Activated CD8-positive, alpha-beta memory T cell treated with anti-CD3 and anti-CD28 coated beads, Interleukin-2, amount 50 U/mL, for 1 hour (primary cell): Measurements from ENCODE around the gene NME3.

Experiments used
- DNase-seq: peaks from one replicate; pipeline ENCODE4 v3.0.0-alpha.2; 2020; ENCODE audit errors: extremely low read depth

Gene NME3

DNA sequence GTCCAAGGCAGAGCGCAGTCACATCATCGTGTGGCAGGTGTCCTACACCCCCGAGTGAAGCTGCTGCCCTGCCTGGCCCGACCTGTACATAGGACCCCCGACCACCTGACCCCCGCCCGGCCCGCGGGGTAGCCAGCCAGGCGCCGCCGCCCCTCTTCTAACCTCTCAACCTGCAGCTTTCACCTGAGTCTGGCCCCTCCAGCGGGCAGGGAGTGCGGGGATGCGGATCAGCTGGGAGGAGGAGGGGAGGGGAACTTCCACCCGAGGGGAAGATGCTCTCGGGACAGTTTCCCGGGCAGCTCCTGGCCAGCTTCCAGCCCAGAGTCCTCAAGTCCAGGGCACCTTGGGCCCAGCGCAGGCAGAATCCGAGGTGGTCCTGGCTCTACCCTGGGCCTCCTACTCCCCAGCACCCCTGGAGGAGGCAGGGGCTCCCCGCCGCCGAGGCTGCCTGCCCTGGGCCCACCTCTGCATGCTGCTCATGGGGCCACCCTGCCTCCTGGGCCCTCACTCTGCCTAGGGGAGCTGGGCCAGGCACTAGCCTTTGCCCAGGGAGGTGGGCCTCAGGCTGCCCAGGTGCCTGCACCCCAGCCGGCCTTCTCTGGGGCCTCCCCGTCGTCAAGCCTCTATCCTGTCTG lies 2.5 kb downstream of the NME3 start:
- no peak for DNase-seq

DNA sequence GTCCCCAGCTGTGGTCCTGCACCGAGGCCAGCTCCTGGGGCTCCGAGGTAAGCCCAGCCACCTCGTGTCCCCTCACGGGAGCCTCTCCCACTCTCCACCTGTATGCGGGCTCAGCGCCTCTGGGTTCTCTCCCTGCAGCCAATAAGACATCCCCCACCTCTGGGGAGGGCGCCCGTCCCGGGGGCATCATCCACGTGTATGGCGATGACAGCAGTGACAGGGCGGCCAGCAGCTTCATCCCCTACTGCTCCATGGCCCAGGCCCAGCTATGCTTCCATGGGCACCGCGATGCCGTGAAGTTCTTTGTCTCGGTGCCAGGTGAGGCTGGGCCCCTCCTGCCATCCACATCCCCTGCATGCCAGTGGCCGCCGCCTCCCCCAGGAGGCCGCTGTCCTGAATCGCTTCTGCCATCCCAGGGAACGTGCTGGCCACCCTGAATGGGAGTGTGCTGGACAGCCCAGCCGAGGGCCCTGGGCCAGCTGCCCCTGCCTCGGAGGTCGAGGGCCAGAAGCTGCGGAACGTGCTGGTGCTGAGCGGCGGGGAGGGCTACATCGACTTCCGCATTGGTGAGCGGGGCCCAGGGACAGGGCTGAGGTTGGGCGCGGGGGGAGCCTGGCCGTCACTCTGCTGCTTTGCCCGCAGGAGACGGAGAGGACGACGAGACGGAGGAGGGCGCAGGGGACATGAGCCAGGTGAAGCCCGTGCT lies 3.1 kb downstream of the NME3 start:
- DNase-seq: no peak

DNA sequence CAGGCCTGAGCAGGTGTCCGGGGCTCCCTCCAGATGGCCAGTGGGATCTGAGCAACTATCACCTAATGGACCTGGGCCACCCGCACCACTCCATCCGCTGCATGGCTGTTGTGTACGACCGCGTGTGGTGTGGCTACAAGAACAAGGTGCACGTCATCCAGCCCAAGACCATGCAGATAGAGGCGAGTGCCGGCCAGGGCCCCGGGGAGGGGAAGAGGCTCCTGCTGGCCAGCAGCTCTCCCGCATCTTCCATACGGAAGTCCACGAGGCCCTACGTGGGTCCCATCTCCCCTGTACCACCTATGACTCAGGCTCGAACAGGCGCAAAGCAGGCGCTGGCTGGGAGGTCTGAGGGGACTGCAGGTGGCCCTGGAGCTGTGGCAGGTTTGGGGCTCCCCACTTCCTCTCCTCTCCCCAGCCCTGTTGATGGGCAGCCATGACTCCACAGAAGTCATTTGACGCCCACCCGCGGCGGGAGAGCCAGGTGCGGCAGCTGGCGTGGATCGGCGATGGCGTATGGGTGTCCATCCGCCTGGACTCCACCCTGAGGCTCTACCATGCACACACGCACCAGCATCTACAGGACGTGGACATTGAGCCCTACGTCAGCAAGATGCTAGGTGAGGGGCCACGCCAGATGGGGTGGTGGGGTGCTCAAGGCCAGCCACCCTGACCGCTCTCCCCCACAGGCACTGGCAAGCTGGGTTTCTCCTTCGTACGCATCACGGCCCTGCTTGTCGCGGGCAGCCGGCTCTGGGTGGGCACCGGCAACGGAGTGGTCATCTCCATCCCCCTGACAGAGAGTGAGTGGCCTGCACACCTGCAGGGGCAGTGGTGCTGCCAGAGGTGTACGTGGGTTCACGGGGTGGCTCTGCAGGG lies 4.0 kb downstream of the NME3 start:
- DNase-seq: no peak

DNA sequence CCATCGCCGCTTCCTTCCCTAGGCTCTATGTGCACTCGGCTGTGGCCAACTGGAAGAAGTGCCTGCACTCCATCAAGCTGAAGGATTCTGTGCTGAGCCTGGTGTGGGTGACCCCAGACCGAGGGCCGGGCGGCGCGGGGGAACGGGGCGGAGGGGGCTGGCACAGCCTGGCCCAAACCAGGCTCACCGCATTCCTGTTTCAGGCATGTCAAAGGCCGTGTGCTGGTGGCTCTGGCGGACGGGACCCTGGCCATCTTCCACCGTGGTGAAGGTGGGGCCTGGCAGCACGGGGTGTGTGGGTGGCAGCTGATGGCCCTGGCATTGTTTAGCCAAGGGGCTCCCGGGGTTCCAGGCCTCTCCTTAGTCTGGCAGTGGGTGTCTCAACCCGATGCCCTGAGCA lies 4.6 kb downstream of the NME3 start:
- no peak for DNase-seq

DNA sequence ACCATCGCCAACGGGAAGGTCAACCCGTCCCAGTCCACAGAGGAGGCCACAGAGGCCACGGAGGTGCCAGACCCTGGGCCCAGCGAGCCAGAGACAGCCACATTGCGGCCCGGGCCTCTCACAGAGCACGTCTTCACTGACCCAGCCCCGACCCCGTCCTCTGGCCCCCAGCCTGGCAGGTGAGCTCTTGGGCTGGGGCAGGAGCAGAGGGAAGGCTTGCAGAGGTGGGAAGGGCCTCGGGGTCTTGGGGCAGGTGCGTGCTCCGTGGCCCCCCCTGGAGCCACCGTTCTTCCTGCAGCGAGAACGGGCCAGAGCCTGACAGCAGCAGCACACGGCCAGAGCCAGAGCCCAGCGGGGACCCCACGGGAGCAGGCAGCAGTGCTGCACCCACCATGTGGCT lies 5.1 kb downstream of the NME3 start:
- DNase-seq: no peak

DNA sequence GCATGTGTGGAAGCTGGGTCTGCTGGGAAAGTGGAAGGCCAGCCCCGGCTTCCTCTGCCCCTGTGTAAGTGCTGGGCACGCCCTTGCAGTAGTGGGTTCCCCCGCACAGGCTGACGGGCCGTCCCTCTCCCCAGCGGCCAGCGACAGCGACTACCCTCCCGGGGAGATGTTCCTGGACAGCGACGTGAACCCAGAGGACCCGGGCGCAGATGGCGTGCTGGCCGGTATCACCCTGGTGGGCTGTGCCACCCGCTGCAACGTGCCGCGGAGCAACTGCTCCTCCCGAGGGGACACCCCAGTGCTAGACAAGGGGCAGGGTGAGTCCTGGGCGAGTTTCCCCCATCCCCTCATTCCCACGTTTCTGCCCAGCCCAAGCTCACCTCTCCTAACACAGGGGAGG lies 5.5 kb downstream of the NME3 start:
- no peak for DNase-seq

DNA sequence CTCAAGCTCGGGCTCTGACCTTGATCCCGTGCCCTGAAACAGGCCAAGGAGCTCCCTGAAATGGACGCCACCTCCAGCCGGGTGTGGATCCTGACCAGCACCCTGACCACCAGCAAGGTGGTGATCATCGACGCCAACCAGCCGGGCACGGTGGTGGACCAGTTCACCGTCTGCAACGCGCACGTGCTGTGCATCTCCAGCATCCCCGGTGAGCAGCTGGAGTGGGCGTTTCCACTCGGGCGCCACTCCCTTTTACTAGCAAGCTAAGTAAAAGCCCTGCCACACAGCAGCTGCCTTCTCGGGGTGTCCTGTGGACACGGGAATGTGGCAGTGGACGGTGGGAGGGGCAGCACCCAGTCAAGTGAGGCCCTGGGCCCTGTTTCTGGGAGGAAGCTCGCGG lies 6.4 kb downstream of the NME3 start:
- no peak for DNase-seq

DNA sequence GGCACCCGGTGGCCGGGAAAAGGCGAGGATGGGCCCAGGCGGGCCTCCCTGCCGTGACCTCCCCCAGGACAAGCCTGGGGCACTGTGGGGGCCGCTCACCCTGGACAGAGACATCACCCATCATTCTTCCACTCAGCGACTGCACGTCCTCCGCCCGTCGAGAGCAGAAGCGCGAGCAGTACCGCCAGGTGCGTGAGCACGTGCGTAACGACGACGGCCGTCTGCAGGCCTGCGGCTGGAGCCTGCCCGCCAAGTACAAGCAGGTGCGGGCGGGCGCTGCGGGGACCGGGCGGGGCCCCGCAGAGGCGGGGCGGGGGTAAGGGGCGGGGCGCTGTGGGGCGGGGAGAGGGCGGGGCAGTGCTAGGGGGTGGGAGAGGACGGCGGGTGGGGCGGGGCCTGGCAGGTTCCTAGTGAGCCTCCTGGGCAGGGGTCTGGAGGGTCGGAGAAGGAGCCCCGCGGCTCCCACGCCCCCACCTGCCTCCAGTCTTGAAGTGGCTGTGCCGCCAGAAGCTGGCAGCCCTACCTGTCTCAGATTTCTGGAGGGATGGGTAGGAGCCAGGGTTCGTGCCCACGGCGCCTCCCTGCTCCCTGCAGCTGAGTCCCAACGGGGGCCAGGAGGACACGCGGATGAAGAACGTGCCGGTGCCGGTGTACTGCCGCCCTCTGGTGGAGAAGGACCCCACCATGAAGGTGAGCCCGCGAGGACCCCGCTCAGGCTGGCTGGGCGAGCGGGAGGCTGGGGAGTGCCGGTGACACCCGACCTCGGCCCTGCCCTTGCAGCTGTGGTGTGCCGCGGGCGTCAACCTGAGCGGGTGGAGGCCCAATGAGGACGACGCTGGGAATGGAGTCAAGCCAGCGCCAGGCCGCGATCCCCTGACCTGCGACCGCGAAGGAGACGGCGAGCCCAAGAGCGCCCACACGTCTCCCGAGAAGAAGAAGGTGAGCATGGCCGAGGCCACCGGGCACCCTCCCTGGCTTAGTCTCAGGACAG lies 7.5 kb downstream of the NME3 start:
- no peak for DNase-seq

DNA sequence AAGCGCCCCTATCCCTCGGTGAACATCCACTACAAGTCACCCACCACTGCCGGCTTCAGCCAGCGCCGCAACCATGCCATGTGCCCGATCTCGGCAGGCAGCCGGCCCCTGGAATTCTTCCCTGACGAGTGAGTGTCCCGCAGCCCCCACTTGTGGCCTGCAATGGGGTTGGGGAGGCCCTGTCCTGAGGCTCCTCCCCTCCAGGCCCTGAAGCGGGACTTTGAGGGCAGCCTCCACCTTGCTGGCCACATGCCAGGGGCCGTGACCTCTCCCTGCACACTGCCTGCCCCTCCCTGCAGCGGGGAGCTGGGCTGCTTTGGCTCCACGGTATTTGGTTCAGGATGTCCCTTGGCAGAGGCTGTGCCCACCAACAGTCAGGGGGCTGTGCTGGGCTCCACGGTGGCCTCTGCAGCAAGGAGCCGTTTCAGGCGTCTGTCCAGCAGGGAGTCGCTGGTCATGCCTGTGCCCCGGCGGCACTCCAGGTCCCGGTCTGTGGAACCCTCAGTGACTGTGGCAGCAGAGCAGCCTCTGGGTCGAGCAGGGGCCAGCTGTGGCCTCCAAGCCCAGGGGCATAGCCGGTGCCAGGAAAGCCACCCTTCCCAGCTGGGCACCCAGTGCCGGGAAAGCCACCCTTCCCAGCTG lies 8.3 kb downstream of the NME3 start:
- no peak for DNase-seq

DNA sequence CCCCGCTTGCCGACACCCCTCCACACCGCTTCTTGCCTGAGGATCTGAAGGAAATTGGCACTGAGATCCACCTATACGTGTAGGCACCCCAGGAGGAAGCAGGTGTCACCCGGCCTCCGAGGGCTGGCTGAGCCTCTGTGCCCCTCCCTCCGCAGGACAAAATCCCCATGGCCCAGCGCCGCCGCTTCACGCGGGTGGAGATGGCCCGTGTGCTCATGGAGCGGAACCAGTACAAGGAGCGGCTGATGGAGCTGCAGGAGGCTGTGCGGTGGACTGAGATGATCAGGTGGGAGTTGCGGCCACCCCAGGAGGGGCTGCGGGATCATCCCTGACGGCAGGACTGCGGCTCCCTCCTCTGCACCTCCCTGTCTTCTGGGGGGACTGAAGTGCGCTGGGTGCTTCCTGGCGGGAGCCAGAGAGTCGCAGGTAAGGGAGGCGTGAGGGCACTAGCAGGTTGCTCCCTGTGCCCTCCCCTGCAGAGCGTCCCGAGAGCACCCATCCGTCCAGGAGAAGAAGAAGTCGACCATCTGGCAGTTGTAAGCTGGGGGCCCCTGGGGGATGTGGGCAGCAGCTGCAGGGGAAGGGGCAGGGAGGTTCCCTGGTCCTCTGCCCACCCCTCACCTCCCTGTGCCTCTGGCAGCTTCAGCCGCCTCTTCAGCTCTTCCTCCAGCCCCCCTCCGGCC lies 9.0 kb downstream of the NME3 start:
- no peak for DNase-seq

DNA sequence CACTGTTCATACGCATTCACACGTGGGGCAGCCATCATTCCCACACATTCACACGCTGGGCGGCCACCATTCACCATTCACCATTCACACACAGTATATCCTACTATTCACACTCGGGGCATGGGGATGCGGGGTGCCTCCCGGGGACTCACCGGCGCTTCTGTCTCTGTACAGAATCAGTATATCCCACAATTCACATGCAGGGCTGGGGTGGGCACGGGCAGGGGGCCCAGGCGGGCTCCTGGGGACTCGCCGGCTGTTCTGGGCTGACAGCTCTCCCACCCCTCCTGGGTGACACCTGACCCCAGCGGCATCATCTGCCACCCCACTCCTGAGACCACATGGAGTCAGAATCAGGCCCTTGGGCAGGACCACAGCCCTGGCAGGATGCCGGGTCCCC lies 9.6 kb downstream of the NME3 start:
- DNase-seq: no peak

DNA sequence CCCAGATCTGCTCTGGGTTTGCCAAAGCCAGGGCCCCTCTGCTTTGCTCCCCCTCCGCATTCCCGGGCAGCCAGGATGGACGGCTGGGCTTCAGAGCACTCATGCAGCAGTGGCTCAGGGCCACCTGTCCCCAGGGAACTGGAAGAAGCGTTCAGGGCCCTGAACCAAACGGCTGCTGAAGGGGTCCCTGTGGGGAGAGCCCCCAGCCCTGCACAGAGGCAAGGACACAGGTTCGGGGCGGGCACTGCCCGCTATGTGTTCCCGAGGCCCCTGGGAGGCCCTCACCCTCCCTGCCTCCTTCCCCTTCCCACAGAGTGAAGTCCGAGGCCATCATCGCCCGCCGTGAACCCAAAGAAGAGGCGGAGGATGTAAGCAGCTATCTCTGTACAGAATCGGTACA lies 10.4 kb downstream of the NME3 start:
- no peak for DNase-seq

DNA sequence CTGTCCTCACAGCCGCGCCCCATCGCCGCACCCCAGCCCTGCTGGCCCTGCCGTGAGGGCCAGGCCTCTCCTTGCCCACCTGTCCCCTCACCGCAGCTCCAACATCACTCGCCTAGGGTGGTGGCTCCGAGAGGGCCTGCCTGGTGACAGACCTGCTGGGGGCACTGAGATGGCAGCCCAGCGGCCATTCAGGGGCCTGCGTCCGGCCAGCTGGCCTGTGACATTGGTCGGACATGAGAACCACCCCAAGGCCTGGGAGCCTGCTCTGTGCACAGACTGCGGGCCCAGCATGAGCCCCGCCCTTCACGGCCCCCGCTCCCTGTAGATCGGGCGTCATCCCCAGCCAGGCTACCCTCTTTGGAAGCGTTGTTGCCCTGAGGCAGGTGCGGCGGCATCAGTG lies 11.8 kb downstream of the NME3 start:
- DNase-seq: no peak

DNA sequence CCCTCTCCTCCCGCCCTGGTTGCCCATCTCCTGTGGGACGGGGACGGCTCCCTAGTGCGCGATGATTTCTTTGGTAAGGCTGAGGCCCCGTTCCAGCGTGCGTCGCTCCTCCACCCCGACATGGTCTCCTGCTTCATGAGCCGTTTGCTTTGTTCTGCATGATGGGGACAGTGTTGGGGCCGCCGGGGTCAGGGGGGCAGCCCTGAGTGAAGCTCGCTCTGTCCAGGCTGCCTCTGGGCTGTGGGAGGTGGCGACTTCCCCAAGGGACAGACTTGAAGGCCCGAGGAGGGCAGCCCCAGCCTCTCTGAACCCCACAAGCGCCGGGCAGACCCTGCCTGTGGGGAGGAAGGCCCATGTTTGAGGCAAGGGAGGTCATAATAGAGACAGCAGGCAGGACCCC lies 12.4 kb downstream of the NME3 start:
- DNase-seq: no peak

DNA sequence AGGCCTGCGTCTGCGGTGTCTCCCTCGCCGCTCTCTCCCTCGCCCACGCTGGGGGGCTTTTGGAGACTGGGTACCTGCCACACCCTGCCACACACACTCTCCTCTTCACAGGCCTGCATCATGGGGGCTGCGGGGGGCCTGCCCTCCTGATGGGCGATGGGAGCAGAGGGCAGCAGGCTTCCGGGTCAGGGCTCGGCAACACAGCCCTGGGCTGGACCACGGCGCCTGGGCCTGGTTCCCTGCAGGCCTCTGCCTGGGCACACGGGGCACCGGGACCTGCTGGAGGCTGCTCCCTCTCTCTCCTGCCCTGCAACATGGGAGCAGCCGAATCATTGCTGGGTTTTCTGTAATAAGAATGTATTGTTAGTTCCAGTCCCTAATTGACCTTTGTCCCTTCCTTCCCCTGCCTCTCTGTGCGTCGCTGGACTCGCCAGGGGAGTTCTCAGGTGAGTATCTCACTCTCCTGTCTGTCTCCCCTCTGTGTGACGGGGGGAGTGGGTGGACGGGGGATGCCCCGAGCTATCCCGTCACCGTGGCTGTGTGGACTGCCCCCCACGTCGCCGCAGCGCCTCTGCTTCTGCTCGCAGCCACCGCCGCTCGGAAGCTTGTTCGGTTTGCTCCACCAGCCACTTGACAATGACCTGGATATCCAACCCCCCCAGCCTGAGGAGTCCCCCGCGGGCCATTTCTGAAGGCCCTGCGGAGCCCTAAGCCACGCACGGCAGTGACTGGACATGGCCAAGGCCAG lies 13.5 kb downstream of the NME3 start:
- no peak for DNase-seq

DNA sequence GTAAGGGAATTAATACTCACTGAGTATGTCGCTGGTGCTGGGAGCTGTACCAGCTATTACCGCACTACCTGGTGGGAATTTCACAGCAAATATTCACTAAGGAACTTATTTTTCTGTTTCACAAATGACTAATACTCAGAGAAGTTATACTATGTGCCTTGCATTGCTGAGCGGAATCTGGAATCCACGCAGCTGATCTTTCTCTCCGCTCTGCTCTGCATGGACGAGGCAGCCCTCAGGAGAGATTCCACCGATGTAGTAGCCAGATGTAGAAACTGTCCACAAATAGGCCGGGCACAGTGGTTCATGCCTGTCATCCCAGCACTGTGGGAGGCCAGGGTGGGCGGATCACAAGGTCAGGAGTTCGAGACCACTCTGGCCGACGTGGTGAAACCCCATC lies 17.1 kb downstream of the NME3 start:
- DNase-seq: no peak

DNA sequence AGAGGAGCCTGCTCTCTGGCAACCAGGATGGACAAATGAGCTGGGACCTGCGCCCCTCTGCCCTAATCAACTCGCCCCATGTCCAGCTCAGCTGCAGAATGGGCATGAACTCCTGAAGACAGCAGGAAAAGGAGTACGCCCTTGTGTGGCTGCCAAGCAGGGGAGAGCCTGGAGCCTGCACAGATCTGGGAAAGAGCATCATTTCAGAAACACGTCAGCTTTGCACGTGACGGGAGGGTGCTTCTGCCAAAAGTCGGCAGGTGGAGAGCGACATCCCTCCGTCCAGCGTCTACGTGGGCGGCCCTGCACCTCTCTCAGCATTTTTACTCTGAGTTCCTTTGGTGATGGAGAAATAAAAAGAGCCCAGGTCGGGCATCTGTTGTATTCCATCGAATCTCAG lies 18.5 kb downstream of the NME3 start:
- no peak for DNase-seq

DNA sequence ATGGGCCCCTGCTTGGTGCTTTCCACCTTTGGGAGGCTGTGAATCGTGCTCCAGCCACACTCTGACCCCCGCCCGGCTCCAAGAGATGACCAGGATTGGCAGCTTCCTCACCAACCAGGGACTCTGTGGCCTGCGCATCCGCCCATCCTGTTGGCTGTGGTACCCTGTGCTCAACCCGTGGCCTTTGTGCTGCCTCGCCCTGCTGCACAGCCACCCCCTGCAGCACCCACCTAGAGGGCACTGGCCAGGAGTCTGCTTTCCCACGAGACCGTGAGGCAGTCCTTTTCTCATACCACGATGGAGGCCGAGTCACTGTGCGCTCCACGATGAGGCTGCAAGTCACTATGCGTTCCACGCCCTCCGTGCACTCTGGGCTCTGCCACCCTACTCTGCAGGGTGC lies 19.4 kb downstream of the NME3 start:
- DNase-seq: no peak

DNA sequence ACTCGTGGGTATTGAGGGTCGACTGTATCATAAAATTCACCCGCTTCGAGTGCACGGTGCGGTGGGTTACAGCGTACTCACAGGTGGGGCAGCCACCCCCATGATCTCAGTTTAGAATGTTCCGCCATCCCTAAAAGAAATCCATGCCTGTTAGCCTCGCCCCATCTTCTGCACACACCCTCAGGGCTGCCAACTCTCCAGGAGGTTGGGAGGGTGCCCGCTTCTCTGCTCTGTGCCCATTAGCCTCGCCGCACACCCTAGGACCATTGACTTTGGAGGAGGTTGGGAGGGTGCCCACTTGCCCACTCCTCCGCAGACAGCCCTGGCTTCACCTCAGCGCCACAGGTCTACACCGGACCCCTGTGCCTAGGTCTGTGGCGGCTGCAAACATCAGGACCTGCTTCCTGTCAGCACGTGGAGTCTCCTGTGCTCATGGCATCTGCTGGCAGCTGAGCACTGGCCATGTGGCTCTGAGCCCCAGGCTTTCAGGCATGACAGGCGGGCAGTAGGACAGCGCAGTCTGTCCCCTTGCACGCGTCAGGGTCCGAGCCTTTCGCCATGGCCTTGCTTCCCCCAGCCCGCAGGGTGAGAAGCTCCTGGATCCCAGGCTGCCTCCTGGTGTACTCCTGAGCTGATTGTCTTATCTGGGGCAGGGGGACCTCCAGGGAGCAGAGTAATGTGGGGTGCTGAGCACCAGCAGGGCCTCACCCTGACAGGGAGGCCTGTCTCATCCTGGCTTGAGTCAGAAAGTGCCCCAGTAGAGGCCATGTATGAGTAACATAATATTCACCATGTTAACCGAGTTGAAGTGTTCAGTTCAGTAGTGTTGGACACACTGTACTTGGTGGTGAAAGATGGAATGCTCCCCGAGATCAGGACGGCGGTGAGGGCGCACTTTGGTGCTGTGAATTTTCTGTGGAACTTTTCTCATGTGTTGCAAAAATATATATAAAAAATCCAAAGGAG lies 21.9 kb downstream of the NME3 start:
- DNase-seq: no peak
